ENCODE results near the gene PEX10.

Gene PEX10

DNA sequence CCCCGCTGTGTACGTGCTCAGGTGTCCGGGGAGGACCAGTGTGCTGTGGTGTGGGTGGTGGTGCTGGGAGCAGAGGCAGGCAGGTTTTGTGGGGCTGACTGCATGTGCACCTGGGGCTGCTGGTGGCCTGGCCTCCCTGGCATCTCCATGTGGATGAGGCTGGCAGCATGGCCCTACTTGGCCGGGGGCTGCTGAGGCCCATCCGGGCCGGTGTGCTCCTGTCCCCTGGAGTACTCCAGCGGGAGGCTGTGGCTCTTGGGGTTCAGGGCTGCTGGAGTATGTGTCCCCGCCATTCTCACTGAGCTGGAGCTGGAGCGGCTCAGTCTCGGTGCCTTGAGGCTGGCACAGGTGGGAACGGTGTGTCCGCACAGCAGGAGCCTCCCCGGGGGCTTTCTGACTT lies 20.8 kb upstream of the PEX10 start:
- TF ChIP-seq, protein P1, sequence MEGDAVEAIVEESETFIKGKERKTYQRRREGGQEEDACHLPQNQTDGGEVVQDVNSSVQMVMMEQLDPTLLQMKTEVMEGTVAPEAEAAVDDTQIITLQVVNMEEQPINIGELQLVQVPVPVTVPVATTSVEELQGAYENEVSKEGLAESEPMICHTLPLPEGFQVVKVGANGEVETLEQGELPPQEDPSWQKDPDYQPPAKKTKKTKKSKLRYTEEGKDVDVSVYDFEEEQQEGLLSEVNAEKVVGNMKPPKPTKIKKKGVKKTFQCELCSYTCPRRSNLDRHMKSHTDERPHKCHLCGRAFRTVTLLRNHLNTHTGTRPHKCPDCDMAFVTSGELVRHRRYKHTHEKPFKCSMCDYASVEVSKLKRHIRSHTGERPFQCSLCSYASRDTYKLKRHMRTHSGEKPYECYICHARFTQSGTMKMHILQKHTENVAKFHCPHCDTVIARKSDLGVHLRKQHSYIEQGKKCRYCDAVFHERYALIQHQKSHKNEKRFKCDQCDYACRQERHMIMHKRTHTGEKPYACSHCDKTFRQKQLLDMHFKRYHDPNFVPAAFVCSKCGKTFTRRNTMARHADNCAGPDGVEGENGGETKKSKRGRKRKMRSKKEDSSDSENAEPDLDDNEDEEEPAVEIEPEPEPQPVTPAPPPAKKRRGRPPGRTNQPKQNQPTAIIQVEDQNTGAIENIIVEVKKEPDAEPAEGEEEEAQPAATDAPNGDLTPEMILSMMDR (IDR thresholded peaks at IDR 0.05; ENCODE audit: low read depth, low read length): no peak
- H3K4me3 ChIP-seq (replicated peaks in 1 of 2; ENCODE audit: low read depth in 2 of 2, low read length in 2 of 2): no peak overlapping the region
- DNase-seq (ENCODE audit: low read depth in 2 of 2): no peak

DNA sequence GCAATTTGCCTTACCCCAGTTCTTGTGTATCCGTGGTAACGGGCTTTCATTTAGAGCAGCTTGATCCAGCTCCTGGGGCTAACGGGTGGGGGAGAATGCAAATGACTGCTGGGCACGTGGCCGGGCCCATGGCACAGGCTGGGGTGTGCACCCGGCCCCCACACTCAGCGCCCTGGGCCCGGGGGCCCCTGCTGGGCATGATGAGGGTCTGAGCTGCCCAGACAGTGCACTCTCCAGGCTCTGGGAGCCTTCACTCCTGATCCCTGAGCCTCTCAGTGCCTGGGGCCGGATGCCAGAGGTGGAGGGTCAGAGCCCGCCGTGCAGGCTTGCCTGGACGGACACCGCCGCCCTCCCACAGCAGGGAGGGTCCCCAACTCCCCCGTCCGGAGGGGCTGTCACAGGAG lies 20.1 kb upstream of the PEX10 start:
- H3K4me3 ChIP-seq (replicated peaks in 1 of 2; ENCODE audit: low read depth in 2 of 2, low read length in 2 of 2): no peak overlapping the region
- TF ChIP-seq, protein P1 (IDR thresholded peaks at IDR 0.05; ENCODE audit: low read depth, low read length): no peak
- no peak for DNase-seq (ENCODE audit: low read depth in 2 of 2)

DNA sequence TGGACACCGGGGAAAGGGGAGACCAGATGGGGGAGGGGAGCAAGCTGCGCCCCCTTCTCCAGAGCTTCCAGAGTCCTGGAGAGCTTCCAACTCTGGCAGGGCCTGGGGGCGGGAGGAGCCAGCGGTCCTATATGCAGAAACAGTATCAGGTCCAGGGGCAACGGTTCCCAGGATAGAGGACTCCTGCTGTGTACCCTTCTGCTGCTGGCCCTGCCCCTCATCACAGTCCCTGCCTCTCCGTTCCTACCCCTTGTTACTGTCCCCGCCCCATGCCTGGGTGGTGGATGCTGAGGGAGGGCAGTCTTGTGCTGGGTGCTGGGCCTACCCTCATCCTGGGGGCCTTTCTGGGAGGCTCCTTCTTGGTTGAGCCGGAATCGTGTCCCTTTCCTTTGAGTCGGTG lies 19.2 kb upstream of the PEX10 start:
- H3K4me3 ChIP-seq (replicated peaks in 1 of 2; ENCODE audit: low read depth in 2 of 2, low read length in 2 of 2): no peak overlapping the region
- TF ChIP-seq, protein P1 (IDR thresholded peaks at IDR 0.05; ENCODE audit: low read depth, low read length): no peak
- no peak for DNase-seq (ENCODE audit: low read depth in 2 of 2)

DNA sequence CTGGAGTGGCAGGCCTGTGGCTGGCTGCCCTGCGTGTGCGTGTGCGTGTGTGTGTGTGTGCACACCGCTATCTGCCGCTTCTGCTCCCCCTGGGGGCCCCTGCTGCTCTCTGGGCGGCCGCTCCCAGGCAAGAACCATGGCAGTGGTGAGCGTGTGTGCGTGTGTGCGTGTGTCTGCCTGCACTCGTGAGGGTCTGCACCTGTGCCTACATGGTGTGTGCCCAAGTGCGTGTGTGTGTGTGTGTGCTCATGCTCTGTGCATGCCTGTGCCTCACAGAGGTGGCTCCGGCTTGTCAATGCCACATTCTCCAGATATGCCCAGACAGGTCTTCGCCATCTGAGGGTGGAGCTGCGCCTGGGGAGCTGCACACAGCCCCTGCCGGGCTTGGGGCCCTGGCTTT lies 18.7 kb upstream of the PEX10 start:
- no peak for DNase-seq (ENCODE audit: low read depth in 2 of 2)
- TF ChIP-seq, protein P1 (IDR thresholded peaks at IDR 0.05; ENCODE audit: low read depth, low read length): no peak
- no peak overlapping the region for H3K4me3 ChIP-seq (replicated peaks in 1 of 2; ENCODE audit: low read depth in 2 of 2, low read length in 2 of 2)

DNA sequence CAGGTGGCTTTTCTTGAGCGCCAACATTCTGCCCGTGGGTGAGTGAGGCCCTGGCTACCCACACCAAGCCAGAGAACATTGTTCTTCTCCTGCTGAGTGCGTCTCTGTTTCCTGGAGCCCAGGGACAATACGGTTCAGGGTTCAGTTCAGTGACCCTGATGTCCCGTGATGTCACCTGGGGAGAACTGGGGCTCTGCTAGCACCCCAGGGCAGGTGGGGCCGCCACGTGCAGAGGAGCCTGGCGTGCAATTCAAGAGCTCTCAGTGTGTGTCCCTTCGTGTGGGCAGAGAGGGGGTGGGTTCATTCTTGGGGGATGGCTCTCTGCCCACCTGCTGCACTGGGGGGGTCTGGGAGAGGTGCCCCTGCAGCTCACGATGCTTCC lies 18.2 kb upstream of the PEX10 start:
- no peak overlapping the region for H3K4me3 ChIP-seq (replicated peaks in 1 of 2; ENCODE audit: low read depth in 2 of 2, low read length in 2 of 2)
- TF ChIP-seq, protein P1 (IDR thresholded peaks at IDR 0.05; ENCODE audit: low read depth, low read length): no peak
- no peak for DNase-seq (ENCODE audit: low read depth in 2 of 2)

DNA sequence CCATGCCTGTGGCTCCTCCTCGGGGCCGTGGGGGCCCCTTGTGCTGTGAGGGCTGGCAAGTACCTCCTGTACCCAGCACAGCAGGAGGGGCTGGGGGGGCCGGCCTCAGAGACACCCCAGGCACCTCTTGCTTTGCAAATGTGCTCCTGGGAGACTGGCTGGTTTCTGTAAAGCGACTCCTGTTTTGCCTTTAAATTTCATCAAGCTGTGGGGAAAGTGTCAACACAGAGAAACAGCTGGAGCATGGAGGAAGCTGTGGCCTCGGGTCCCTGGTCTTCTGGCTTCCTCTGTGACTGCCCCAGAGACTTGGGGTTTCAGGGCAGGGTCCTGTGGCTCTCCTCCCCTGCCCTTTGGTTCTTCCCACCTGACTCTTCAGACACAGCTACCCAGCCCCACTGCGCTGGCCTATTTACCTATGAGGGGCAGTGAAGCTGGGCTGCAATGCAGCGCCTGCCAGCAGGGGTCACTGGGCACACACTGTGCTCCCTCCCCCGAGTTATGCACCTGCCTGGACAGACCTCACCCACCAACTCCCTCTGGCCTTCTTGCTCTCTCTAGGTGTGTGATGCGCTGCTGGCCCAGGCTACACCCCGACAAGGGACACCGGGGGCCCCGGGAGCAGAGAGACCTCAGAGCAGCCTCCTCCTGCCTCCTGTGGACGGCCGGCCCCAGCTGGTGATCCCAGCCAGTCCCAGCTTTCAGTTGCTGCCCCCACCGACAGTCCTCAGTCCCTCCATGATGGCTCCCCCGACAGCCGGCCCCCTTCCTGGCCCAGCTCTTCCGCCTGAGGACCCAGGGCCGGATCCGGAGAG lies 17.6 kb upstream of the PEX10 start:
- no peak overlapping the region for H3K4me3 ChIP-seq (replicated peaks in 1 of 2; ENCODE audit: low read depth in 2 of 2, low read length in 2 of 2)
- TF ChIP-seq, protein P1 (IDR thresholded peaks at IDR 0.05; ENCODE audit: low read depth, low read length): peak; percentile 60

DNA sequence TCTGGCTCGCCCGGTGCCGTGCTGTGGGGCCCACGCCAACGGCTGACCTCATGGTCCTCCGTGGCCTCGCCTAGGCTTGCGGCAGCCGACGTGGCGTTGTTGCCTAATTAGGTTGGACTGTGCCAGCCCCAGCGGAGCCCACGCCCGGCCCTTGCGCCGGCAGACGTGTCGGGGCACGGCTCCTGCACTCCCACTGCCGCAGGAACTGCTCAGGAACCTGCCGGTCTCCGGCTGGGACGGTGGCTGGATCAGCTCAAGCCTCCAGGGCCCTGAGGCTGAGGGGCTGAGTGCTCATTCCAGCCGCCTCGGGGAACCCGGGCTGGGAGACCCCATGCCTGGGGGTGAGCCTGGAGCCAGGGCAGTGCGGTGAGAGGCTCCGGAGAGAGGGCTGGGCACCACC lies 16.1 kb upstream of the PEX10 start:
- DNase-seq (ENCODE audit: low read depth in 2 of 2): no peak
- no peak overlapping the region for H3K4me3 ChIP-seq (replicated peaks in 1 of 2; ENCODE audit: low read depth in 2 of 2, low read length in 2 of 2)

More for the DNA sequence above, 17.6 kb upstream of the PEX10 start:
- peak in 1 of 2 donors; percentile 33 for DNase-seq (ENCODE audit: low read depth in 2 of 2)

More for the DNA sequence above, 16.1 kb upstream of the PEX10 start:
- TF ChIP-seq, protein P1 (IDR thresholded peaks at IDR 0.05; ENCODE audit: low read depth, low read length): no peak

Measured in cardiac fibroblast (primary cell).